K562 (cell line): ENCODE results near the gene HIVEP3. TPM values are rescaled to one million over a fixed set of nuclear protein-coding genes. Genes with fewer than 3 reads are reported as not detected.

Experiments used
- ATF7 ChIP-seq: fragments of 450-650 bp; IDR thresholded peaks from 2 replicates; pipeline ENCODE4 v1.7.1; 2014; ENCODE audit warnings: mild to moderate bottlenecking, moderate library complexity
- CEBPB ChIP-seq: fragments of 450-650 bp; IDR thresholded peaks from 2 replicates; pipeline ENCODE4 v1.6.1; 2016; ENCODE audit warnings: missing genetic modification characterization, missing compliant biosample characterization
- ETV1 ChIP-seq: fragments of 450-650 bp; conservative IDR thresholded peaks from 2 replicates; pipeline ENCODE4 v1.6.1; 2016; ENCODE audit warnings: missing genetic modification characterization, control low read depth, low read depth, missing compliant biosample characterization
- ETV6 ChIP-seq, 3 experiments: fragments of 150-350 bp in 1 of 3; sonication (generic) in 1 of 3; formaldehyde crosslinking in 1 of 3; IDR thresholded peaks; 2 replicates each; pipeline versions ENCODE4 v1.6.1 to v1.8.0; 2014 to 2022; ENCODE audit warnings: borderline replicate concordance in 2 of 3, low read depth in 2 of 3, antibody characterized with exemption in 1 of 3, low read length in 1 of 3, mild to moderate bottlenecking in 1 of 3, missing genetic modification reagents in 1 of 3
- HDAC8 ChIP-seq: fragments of 450-650 bp; IDR thresholded peaks from 2 replicates; pipeline ENCODE4 v1.6.1; 2016; ENCODE audit warnings: mild to moderate bottlenecking, missing genetic modification characterization, moderate library complexity, missing compliant biosample characterization
- HLTF ChIP-seq: fragments of 450-650 bp; IDR thresholded peaks from 2 replicates; pipeline ENCODE4 v1.6.1; 2016
- HNRNPUL1 ChIP-seq: fragments of 200-400 bp; formaldehyde crosslinking; IDR thresholded peaks from 2 replicates; pipeline ENCODE4 v1.6.1; 2017; ENCODE audit warnings: low read length
- ID3 ChIP-seq, 2 experiments: fragments of 250-450 bp in 1 of 2; fragments of 450-650 bp in 1 of 2; sonication (Bioruptor Pico) in 1 of 2; IDR thresholded peaks; 2 replicates each; pipeline versions ENCODE4 v1.6.1 to v1.8.0; 2016 to 2021; ENCODE audit warnings: mild to moderate bottlenecking in 2 of 2, moderate library complexity in 2 of 2, missing compliant biosample characterization in 1 of 2, missing genetic modification characterization in 1 of 2
- KLF10 ChIP-seq: fragments of 250-450 bp; sonication (Bioruptor Pico); IDR thresholded peaks from 2 replicates; pipeline ENCODE4 v1.6.1; 2021; ENCODE audit warnings: matching md5 sums
- MAZ ChIP-seq, 2 experiments: fragments of 450-650 bp in 1 of 2; sonication (generic) in 1 of 2; formaldehyde crosslinking; IDR thresholded peaks in 1 of 2; conservative IDR thresholded peaks in 1 of 2; 2 replicates each; pipeline versions ENCODE4 v1.4.0 to v1.5.0; 2020; ENCODE audit warnings: mild to moderate bottlenecking in 1 of 2, missing genetic modification reagents in 1 of 2
- MITF ChIP-seq: IDR thresholded peaks from 2 replicates; pipeline ENCODE4 v1.6.1; 2014; ENCODE audit warnings: antibody characterized with exemption
- MLX ChIP-seq, 2 experiments: fragments of 450-650 bp in 1 of 2; sonication (generic) in 1 of 2; formaldehyde crosslinking; conservative IDR thresholded peaks; 2 replicates each; pipeline versions ENCODE4 v1.4.0 to v1.8.1; 2020 to 2022; ENCODE audit warnings: mild to moderate bottlenecking in 1 of 2, missing genetic modification reagents in 1 of 2
- NEUROD1 ChIP-seq: fragments of 150-350 bp; IDR thresholded peaks from 2 replicates; pipeline ENCODE4 v1.6.1; 2014; ENCODE audit warnings: borderline replicate concordance, low read length, low read depth; ENCODE audit not compliant: partially characterized antibody
- NFYB ChIP-seq: IDR thresholded peaks from 2 replicates; pipeline ENCODE4 v1.6.1; 2011; ENCODE audit warnings: mild to moderate bottlenecking, moderate library complexity; ENCODE audit not compliant: insufficient read length; ENCODE audit errors: extremely low read depth
- NUFIP1 ChIP-seq: fragments of 450-650 bp; IDR thresholded peaks from 2 replicates; pipeline ENCODE4 v1.6.1; 2018; ENCODE audit not compliant: partially characterized antibody
- SAFB2 ChIP-seq: fragments of 200-400 bp; formaldehyde crosslinking; IDR thresholded peaks from 2 replicates; pipeline ENCODE4 v1.6.1; 2018; ENCODE audit warnings: borderline replicate concordance, low read length, low read depth, moderate library complexity; ENCODE audit not compliant: severe bottlenecking
- SAP30 ChIP-seq: fragments of 200-600 bp; sonication (generic); IDR thresholded peaks from 2 replicates; pipeline ENCODE4 v1.6.1; 2012; ENCODE audit warnings: borderline replicate concordance, low read depth, mild to moderate bottlenecking, moderate library complexity, low read length, control low read depth, inconsistent platforms; ENCODE audit not compliant: insufficient read depth, poor library complexity, severe bottlenecking
- SMARCB1 ChIP-seq: IDR thresholded peaks from 2 replicates; pipeline ENCODE4 v1.6.1; 2011; ENCODE audit warnings: improper control_type of control experiment, low read depth; ENCODE audit not compliant: insufficient read length
- U2AF1 ChIP-seq: fragments of 200-400 bp; formaldehyde crosslinking; optimal IDR thresholded peaks from 2 replicates; pipeline ENCODE3; 2017; ENCODE audit warnings: mild to moderate bottlenecking, low read depth, low read length, moderate library complexity
- ZNF165 ChIP-seq: fragments of 250-450 bp; sonication (Bioruptor Pico); IDR thresholded peaks from 2 replicates; pipeline ENCODE4 v1.4.0; 2020; ENCODE audit warnings: borderline replicate concordance
- ZNF184 ChIP-seq: sonication (generic); formaldehyde crosslinking; IDR thresholded peaks from 2 replicates; pipeline ENCODE4 v1.5.0; 2020; ENCODE audit warnings: missing genetic modification reagents
- ZNF212 ChIP-seq: fragments of 450-650 bp; formaldehyde crosslinking; IDR thresholded peaks from 2 replicates; pipeline ENCODE4 v1.4.0; 2020; ENCODE audit warnings: mild to moderate bottlenecking
- ZNF436 ChIP-seq: fragments of 250-450, 450-650 bp; sonication (Bioruptor Pico); formaldehyde crosslinking; IDR thresholded peaks from 2 replicates; pipeline ENCODE4 v1.7.0; 2020; ENCODE audit warnings: mild to moderate bottlenecking
- ZNF586 ChIP-seq: fragments of 450-650 bp; formaldehyde crosslinking; conservative IDR thresholded peaks from 2 replicates; pipeline ENCODE4 v1.4.0; 2020; ENCODE audit warnings: mild to moderate bottlenecking, moderate library complexity
- ZNF76 ChIP-seq: fragments of 250-450 bp; sonication (Bioruptor Pico); IDR thresholded peaks from 2 replicates; pipeline ENCODE4 v1.4.0; 2020; ENCODE audit warnings: mild to moderate bottlenecking, moderate library complexity, borderline replicate concordance
- polyA plus RNA-seq, 8 experiments: library from polyadenylated mRNA; depleted of rRNA in 4 of 8; stranded (reverse) in 5 of 8; unstranded in 3 of 8; fragments of >200 nt; fragmentation: Nextera tagmentation in 2 of 8; fragmentation: Illumina TruSeq in 1 of 8; extraction: Ambion mirVana in 2 of 8; extraction: Trizol in 1 of 8; gene quantifications; 2 replicates each; pipeline versions ENCODE4 v1.2.1 to v1.2.3, GENCODE V29; 2011 to 2014; ENCODE audit warnings: inconsistent platforms in 1 of 8, missing spikeins in 1 of 8
- total RNA-seq, 7 experiments: library from RNA; depleted of rRNA in 6 of 7; stranded (reverse); fragments of >200 nt in 6 of 7; fragmentation: Illumina TruSeq in 2 of 7; extraction: Trizol in 2 of 7; gene quantifications; 2 replicates each; pipeline versions ENCODE4 v1.2.1 to v1.2.3, GENCODE V29; 2011 to 2021; ENCODE audit warnings: low replicate concordance in 1 of 7

The HIVEP3 gene
- total and polyA plus RNA-seq, 9 of the 15 experiments (the other 6 are each of a cell fraction or from before 2014, with no cell fraction given): 0.09 to 0.58 (median 0.34) TPM; not detected in 1

- no peak for TF ChIP-seq MITF
- no peak for TF ChIP-seq KLF10 (CRISPR knock-in tag)
- no peak for TF ChIP-seq HDAC8 (tag)
- no peak for TF ChIP-seq SAP30
- TF ChIP-seq HNRNPUL1: no peak
- 0 out of 2 replicates have a peak, but pooled peaks have one; percentile 67 for TF ChIP-seq ZNF76 (CRISPR knock-in tag)
- TF ChIP-seq ZNF212: no peak
- peak; percentile 47 to 91; a peak in 3 of 4 replicates for TF ChIP-seq ETV6 (IDR thresholded peaks at IDR 0.05; ENCODE audit: borderline replicate concordance in 1 of 2, low read depth in 2 of 2, low read length in 1 of 2)
- no peak for TF ChIP-seq ETV6 (CRISPR knock-in tag; IDR thresholded peaks at IDR 0.05; ENCODE audit: borderline replicate concordance)
- TF ChIP-seq U2AF1: no peak
- no peak for TF ChIP-seq NFYB
- no peak for TF ChIP-seq ZNF436
- peak; percentile 40; the same call in 1 of the 2 replicates for TF ChIP-seq CEBPB (tag)
- peak; percentile 54 for TF ChIP-seq ETV1 (tag)
- TF ChIP-seq NEUROD1: no peak
- TF ChIP-seq MAZ (CRISPR knock-in tag; conservative IDR thresholded peaks at IDR 0.05 in 1 of 2, IDR thresholded peaks at IDR 0.05 in 1 of 2): 0 out of 4 replicates have a peak, but pooled peaks of 1 of the 2 experiments have one; percentile 35
- 0 out of 2 replicates have a peak, but pooled peaks have one; percentile 58 for TF ChIP-seq ZNF165 (CRISPR knock-in tag)
- no peak for TF ChIP-seq MLX (CRISPR knock-in tag; conservative IDR thresholded peaks at IDR 0.05)
- TF ChIP-seq SAFB2: no peak
- TF ChIP-seq HLTF: no peak
- TF ChIP-seq ATF7: no peak
- no peak for TF ChIP-seq ZNF586 (CRISPR knock-in tag)
- no peak for TF ChIP-seq ZNF184 (CRISPR knock-in tag)
- TF ChIP-seq NUFIP1: no peak
- TF ChIP-seq SMARCB1: no peak
- TF ChIP-seq ID3 (CRISPR knock-in tag; IDR thresholded peaks at IDR 0.05): no peak
- no peak for TF ChIP-seq ID3 (tag; IDR thresholded peaks at IDR 0.05)
Observed at GRCh38 chr1:41683681-41684500, 234.8 kb downstream of the HIVEP3 start (continued).
